Activated CD8-positive, alpha-beta memory T cell treated with anti-CD3 and anti-CD28 coated beads, Interleukin-2, amount 50 U/mL, for 24 hours (primary cell): ENCODE measurements around the gene DENND2C.

ENCODE experiments used
- DNase-seq: peaks from one replicate; pipeline ENCODE4 v3.0.0-alpha.2; 2020; ENCODE audit errors: extremely low read depth

DENND2C gene

DNA sequence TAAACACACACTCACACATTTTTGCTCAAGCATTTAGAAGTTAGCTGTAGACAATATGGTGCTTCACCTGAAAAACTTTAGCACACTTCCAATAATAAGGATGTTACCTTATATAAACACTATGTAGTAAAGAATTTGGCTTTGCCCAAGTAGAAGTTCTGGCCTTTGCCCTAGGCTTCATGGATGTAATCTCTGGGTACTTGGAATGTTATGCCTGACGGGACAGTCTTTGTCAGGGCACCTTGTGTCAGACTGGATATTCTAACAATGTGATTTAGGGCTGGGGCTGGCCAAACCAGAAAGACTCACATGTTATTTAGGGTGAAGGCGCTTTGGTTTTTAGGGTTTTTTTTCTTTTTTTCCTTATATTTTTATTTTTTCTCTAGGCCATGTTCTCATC is 124.1 kb downstream of the DENND2C start:
- no peak for DNase-seq

DNA sequence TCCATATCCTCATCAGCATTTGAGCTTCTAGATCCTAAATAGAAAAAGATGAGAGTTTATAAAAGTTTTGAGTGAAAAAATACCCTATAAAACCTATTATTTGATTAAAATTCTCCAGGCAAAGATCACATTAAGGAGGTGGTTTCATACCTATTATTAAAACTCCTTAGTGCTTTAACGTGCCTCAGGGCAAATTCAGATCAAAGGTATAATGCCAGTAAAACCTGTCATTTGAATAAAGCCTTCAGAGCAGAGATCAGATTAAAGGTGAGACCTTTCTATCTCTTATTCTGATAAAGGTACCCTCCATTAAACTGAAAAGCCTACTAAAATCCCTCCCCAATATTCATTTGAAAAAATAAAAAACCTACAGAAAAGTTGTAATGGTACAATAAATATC is 124.5 kb downstream of the DENND2C start:
- no peak for DNase-seq

DNA sequence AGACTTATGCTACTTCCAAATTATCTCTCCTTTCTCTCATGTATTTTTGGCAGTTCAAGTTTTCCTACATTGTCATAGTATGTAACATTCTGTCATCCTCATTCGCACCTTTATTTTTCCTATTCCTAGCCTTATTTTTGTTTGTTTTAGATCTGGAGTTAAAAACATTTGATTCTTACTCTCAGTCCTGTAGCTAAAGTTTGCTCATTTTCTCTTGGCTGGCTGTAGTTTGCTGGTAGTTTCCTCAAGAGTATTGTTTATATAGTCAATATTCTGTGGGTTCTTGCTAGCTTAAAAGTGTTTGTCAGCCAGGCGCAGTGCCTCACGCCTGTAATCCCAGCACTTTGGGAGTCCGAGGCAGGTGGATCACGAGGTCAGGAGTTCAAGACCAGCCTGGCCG is 129.0 kb downstream of the DENND2C start:
- no peak for DNase-seq

DNA sequence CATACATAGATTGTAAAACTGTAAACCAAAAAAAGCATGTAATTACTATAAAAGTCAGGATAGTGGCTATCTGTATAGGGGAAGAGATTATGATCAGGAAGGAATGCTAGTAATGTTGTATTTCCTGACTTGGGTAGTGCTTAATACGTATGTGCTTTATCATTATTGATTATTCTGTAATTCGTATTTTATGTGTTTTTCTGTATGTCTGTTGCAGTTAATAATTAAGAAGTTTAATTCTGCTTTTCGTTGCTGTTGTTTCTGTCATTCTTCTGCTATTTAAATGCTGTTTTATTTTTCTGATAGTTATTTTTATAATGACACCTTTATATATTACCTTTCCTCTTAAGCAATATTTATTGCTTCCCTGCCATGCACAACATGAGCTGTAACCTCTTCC is 129.6 kb downstream of the DENND2C start:
- no peak for DNase-seq

DNA sequence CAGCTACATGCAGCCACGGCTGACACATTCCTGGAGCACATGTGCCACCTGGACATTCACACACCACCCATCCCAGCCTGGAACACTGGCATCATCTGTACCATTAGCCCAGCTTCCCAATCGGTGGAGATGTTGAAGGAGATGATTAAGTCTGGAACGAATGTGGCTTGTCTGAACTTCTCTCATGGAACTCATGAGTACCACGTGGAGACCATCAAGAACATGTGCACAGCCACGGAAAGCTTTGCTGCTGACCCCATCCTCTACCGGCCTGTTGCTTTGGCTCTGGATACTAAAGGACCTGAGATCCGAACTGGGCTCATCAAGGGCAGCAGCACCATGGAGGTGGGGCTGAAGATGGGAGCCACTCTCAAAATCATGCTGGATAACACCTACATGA is 133.8 kb downstream of the DENND2C start:
- DNase-seq: no peak

DNA sequence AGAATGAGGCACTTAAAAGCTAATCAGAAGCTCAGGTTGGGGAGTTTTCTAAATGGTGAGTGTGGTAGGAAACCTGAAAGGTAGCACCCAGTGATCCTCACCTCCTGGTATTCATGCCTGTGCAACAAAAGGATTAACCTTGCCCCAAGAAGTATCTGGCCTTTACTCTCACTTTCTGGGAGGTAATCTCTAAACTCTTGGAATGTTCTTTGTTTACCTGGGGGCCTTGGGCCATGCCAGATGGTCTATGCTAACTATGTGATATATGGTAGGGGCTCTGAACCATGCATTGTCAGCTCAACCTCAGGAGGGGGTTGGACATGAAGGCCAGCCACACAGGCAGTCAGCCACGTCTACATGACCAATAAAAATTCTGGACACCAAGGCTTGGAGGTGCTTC is 134.4 kb downstream of the DENND2C start:
- no peak for DNase-seq
